Activated CD4-positive, alpha-beta T cell treated with anti-CD3 and anti-CD28 coated beads, Interleukin-2, amount 50 U/mL, for 16 hours (primary cell): ENCODE results near the gene PKP1.

Source experiments
- DNase-seq: peaks from one replicate; pipeline ENCODE4 v3.0.0-alpha.2; 2020

The PKP1 gene

DNA sequence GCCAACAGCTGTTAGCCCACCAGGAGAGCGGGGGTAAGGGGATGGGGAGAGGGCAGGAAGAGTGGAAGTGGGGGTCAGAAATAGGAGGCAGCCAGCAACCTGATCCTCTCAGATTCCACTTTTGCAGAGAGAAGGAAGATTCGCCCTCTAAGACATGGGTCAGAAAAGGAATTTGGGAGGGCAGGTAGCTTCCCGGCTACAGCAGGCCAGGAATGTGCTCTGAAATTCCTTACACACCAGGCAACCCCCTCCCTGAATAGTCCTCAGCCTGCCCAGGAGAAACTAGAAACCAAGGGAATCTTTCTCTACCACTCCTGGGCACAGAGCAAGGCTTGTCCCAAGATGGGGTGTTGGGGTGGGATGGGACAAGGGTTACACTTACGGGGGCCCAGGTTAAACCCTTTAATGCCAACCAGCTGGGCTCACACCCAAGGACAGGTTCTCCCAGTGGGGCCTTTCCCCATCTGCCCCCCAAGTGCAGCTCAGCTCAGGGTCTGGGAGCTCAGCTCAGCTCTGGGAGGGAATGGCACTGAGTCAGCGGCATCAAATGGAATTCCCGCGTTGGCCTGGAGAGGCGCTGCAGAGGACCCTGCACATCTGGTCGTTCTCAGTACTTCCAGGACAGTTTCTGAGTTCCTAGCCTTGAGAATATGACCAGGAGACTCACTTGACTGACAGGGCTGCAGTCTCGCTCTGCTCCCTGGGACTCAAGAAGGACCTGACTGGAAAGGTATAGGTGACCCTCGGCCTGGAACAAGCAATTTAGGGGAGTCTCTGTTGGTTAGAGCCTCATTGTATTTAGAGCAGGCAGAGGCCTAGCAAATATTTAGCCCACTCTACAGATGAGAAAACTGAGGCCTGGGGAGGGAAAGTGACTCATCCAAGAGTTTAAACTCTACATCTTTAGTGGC lies 93.4 kb downstream of the PKP1 start:
- DNase-seq: peak; percentile 18

DNA sequence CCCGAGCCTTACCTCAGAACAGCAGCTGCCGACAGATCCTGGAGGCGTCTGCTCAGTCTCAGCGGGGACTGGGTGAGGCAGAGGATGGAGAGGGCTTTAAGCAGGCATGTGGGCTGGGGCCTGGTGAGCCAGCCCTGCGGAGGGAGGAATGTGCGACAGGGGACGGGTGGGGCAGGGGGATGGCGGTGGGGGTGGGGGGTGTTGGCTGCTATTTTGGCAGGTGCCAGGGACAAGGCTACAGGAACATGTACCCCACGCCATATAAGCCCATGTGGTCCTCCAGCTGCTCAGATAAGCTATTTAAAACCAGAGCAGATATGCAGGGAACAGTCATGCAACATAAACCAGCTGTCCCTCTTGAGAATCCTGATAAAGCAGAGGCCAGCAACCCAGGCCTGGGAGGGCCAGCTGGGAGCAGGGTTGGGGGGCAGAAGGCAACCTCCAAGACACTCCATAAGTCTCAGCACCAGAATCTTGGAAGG lies 94.3 kb downstream of the PKP1 start, which contains the start of gene TNNT2:
TNNT2 (minus strand) TSS at position 70 of the 482 bp plus-strand sequence. CDS start 4,426 bp downstream, outside the sequence.
- no peak for DNase-seq

DNA sequence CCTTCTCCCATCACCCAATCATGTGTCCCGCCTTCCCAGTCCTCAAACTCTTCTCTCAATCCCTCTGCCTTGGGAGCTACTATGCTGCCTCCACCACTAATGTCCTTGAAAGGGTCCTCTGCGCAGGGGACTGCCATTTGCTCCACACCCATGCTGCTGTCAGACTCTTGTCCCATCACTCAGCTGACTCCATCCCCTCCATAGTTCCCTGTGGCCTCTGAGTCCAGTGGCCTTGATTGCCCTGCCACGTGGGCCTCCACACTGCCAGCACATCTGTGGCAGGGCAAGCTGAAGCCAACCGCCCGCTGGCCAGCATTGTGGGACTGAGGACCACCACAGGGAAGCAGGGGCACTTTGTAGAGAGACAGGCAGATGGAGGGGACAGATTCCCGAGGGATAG lies 95.5 kb downstream of the PKP1 start:
- no peak for DNase-seq

DNA sequence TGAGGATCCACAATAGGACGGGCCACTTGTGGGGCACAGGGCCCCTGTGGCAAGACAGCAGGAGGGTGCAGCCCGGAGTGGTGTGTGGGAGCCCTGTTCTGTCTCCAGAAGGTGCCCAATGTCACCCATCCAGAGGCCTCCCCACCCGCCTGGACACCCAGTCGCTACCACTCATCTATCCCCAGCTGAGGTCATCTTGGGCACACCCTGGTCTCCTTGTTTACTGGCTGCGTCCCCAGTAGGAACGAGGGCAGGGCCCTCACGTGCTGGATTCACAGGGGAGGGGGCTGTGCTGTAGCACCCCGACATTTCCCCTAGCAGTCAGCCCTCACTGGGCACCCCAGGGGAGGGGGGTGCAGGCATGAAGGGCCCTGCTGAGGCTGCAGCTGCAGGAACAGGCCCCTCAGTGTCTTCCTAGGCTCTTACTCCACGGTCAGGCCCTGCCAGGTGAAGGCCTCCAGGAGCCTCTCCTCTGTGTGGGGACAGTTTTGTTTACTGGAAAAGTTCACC lies 96.5 kb downstream of the PKP1 start:
- DNase-seq: no peak

DNA sequence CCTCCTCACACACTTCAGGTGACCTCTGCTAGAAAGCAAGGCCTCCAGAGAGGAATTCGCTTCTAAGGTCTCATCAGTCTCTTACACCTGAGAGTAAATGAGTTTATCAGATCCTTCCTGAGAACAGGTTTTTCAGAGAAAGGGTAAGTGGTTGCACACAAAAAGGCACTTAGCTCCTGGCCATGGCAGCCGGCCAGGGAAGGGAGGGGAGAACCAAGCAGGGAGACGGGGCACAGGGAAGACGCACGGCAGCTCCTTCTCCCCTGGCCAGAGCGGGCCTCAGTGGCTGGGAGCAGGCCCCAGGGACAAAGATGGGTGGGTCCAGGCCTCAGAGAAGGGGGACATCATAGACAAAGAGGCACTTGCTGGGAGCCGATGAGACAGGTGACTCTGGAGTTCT lies 97.8 kb downstream of the PKP1 start:
- DNase-seq: no peak
